ENCODE results near the gene CDH6. TPM values are rescaled to one million over a fixed set of nuclear protein-coding genes. Genes with fewer than 3 reads are reported as not detected.

The CDH6 gene
- total and polyA plus RNA-seq, 8 donors = 0.31 to 10.4 (median 0.65) TPM

DNA sequence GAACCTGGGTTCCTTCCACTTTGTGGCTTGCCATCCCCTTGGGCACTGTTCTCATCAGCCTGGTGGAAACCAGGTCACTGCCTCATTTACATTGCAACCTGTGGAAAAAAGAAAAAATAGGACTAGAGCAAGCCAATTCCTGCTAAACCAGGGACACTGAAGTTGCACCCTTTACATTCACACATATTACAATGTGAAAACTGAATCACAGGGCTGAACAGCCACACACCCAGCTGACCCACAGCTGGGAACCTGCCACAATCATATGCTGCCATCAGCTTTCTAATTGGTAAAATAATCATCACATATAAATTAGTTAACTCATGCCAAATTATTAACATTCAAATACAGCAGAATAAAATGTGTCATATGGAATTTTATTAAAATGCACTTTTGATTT is 94.5 kb downstream of the CDH6 start:
- no peaks in the 10 kb centered on the region for H3K27me3 ChIP-seq
- no peaks in the 10 kb centered on the region for H3K9me3 ChIP-seq
- no peaks in the 10 kb centered on the region for H3K36me3 ChIP-seq
- intact Hi-C loops (cut with DNase I) = no loop called here
- H3K4me1 ChIP-seq = no peaks in the 10 kb centered on the region
- no peak overlapping the region for H3K4me3 ChIP-seq
- DNase-seq (no peak), FAIRE-seq (no peak), ATAC-seq (no peak)
- TF ChIP-seq CTCF (IDR thresholded peaks at IDR 0.05) = no peak
- H3K27ac ChIP-seq = no peak overlapping the region

DNA sequence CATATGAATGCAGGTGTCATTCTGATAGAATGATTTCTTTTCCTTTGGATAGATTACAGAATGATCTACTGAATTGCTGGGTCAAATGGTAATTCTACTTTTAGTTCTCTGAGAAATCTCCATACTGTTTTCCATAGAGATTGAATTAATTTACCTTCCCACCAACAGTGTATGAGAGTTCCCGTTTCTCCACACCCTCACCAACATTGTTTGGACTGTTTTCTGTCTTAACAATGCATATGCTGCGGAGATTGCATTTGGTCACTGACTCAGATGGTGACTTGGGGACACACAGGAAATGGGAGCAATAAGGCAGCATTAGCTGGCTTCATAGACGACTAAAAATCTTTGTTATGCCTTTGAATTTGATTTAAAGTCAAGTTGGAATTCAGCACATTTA is 95.9 kb downstream of the CDH6 start:
- TF ChIP-seq CTCF (IDR thresholded peaks at IDR 0.05) = no peak
- Histone ChIP-seq H3K4me3 (no peak overlapping the region), H3K4me1 (no peaks in the 10 kb centered on the region), H3K27me3 (no peaks in the 10 kb centered on the region), H3K36me3 (no peaks in the 10 kb centered on the region), H3K27ac (no peak overlapping the region), H3K9me3 (no peaks in the 10 kb centered on the region)
- WGBS, 2 donors = 55 to 63% methylated on average over 3 of the region's 3 CpGs
- FAIRE-seq (no peak), ATAC-seq (no peak), DNase-seq (no peak)
- intact Hi-C loops (cut with DNase I) = no loop called here

GRCh38 chr5:31291323-31291854 is 97.9 kb downstream of the CDH6 start:
- intact Hi-C loops (cut with DNase I) = no loop called here
- Histone ChIP-seq H3K36me3 (no peaks in the 10 kb centered on the region), H3K9me3 (no peaks in the 10 kb centered on the region), H3K4me3 (no peak overlapping the region), H3K4me1 (no peaks in the 10 kb centered on the region), H3K27ac (no peak overlapping the region), H3K27me3 (no peaks in the 10 kb centered on the region)
- FAIRE-seq (no peak), DNase-seq (no peak), ATAC-seq (no peak)
- WGBS, 2 donors = 41 to 56% methylated on average over 7 of the region's 7 CpGs
- TF ChIP-seq CTCF (IDR thresholded peaks at IDR 0.05) = no peak

DNA sequence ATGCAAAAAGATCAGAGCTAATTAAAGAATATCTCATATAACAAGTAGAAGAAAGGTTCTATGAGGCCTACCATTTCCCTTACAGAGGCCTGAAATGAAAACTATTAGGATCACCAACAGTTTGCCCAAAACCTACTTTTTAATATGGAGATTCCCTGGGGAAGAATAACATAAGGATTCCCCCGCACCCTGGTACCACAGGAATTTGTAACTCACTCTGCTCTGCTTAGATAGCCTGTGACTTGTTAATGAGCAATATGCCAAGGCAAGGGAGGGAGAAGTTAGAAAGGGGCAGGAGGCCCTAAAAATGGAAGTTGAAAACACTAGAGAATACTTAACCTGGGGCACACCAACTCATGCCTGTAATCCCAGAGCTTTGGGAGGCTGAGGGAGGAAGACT is 107.0 kb downstream of the CDH6 start:
- Histone ChIP-seq H3K36me3 (no peaks in the 10 kb centered on the region), H3K4me3 (no peak overlapping the region), H3K9me3 (no peaks in the 10 kb centered on the region), H3K27ac (no peak overlapping the region), H3K4me1 (no peaks in the 10 kb centered on the region), H3K27me3 (no peaks in the 10 kb centered on the region)
- intact Hi-C loops (cut with DNase I) = no loop called here
- FAIRE-seq = no peak
- no peak for TF ChIP-seq CTCF (IDR thresholded peaks at IDR 0.05)
- 75 to 91% methylated on average over 1 of the region's 1 CpG for WGBS, 2 donors
- no peak for ATAC-seq
- DNase-seq = no peak

DNA sequence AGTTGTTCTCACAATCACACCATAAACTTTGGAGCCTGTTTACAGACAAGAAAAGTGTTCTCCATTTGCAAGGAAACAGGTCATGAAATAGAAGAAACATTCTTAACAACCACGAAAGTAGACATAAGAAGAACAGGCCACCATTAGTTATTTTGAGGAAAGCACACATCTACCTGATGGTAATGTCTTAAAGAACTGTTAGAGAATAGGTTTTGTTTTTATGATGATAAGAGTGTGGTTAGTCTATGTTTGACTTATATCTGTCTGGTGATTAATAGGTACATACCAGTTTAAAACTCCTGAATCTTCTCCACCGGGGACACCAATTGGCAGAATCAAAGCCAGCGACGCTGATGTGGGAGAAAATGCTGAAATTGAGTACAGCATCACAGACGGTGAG is 108.3 kb downstream of the CDH6 start:
- WGBS, 2 donors = 58 to 81% methylated on average over 5 of the region's 5 CpGs
- H3K27ac ChIP-seq = no peak overlapping the region
- H3K36me3 ChIP-seq = no peaks in the 10 kb centered on the region
- no peaks in the 10 kb centered on the region for H3K27me3 ChIP-seq
- DNase-seq (no peak), FAIRE-seq (no peak), ATAC-seq (no peak)
- H3K9me3 ChIP-seq = no peaks in the 10 kb centered on the region
- no peak overlapping the region for H3K4me3 ChIP-seq
- intact Hi-C loops (cut with DNase I) = no loop called here
- no peak for TF ChIP-seq CTCF (IDR thresholded peaks at IDR 0.05)
- no peaks in the 10 kb centered on the region for H3K4me1 ChIP-seq
